HG03095 (cell line): ENCODE measurements around the gene RPS16.

Experiments
- ATAC-seq: cut with Tn5 transposase; IDR thresholded peaks from one replicate; pipeline ENCODE4 v1.9.1; 2021; ENCODE audit warnings: moderate library complexity; ENCODE audit not compliant: unreplicated experiment

RPS16 gene

GRCh38 chr19:39449116-39449797 is 13.5 kb upstream of the RPS16 start:
- ATAC-seq, result no peak

- no peak for ATAC-seq
Observed at GRCh38 chr19:39448271-39448670, 12.5 kb upstream of the RPS16 start.

- no peak for ATAC-seq
Observed at GRCh38 chr19:39446365-39447084, 10.8 kb upstream of the RPS16 start.

GRCh38 chr19:39445196-39446111 is 9.7 kb upstream of the RPS16 start, which contains the start of gene SUPT5H:
SUPT5H (plus strand) TSS chr19:39445582; CDS start chr19:39445891, 309 bp downstream.
- ATAC-seq, result peak; percentile 62

GRCh38 chr19:39444598-39445195 is 8.9 kb upstream of the RPS16 start:
- no peak for ATAC-seq

- no peak for ATAC-seq
Observed at GRCh38 chr19:39438270-39438934, 2.7 kb upstream of the RPS16 start.

- ATAC-seq, result no peak
Observed at GRCh38 chr19:39436350-39436716, 584 bp upstream of the RPS16 start.

GRCh38 chr19:39434123-39435076 is 1.3 kb downstream of the RPS16 start:
- ATAC-seq, result no peak

GRCh38 chr19:39433480-39434079 is 2.2 kb downstream of the RPS16 start:
- no peak for ATAC-seq

GRCh38 chr19:39432677-39433025 is 3.1 kb downstream of the RPS16 start:
- no peak for ATAC-seq

- ATAC-seq, result no peak
Observed at GRCh38 chr19:39430675-39431593, 4.8 kb downstream of the RPS16 start.

GRCh38 chr19:39428283-39429112 is 7.3 kb downstream of the RPS16 start:
- no peak for ATAC-seq

- ATAC-seq, result no peak
Observed at GRCh38 chr19:39427707-39428106, 8.0 kb downstream of the RPS16 start.

- ATAC-seq, result no peak
Observed at GRCh38 chr19:39426170-39426569, 9.6 kb downstream of the RPS16 start.

GRCh38 chr19:39425744-39426143 is 10.0 kb downstream of the RPS16 start:
- ATAC-seq, result no peak

GRCh38 chr19:39424934-39425333 is 10.8 kb downstream of the RPS16 start:
- ATAC-seq, result no peak
